AG04449 (cell line): ENCODE measurements around the gene SDCCAG8.

Experiments used
- CTCF ChIA-PET: fragments of 350-600 bp; formaldehyde crosslinking; extraction: SDS; loops from one replicate; lab custom pipeline; 2021; ENCODE audit warnings: antibody characterized with exemption; lab: Yijun Ruan, JAX
- POLR2A ChIA-PET: fragments of 400-600, 350-600 bp; formaldehyde crosslinking; extraction: SDS; loops from one replicate; lab custom pipeline; 2020; ENCODE audit warnings: antibody characterized with exemption, inconsistent platforms; lab: Yijun Ruan, JAX
- DNase-seq: peaks from one replicate; pipeline ENCODE4 v3.0.0-alpha.2; 2010; ENCODE audit warnings: low read depth, low spot score
- H3K4me3 ChIP-seq: 2 replicates; pipeline ENCODE4 v1.5.1; 2011; ENCODE audit warnings: low read depth, mild to moderate bottlenecking, control low read depth, low read length
- CTCF ChIP-seq: IDR thresholded peaks from one replicate; pipeline ENCODE4 v1.5.1; 2011; ENCODE audit warnings: mild to moderate bottlenecking, moderate library complexity, low read length, control low read depth, inconsistent platforms; ENCODE audit not compliant: insufficient read depth; ENCODE audit errors: missing control alignments

Gene SDCCAG8

GRCh38 chr1:243271996-243272395, 16.2 kb downstream of the SDCCAG8 start:
- H3K4me3 ChIP-seq = no peak overlapping the region
- ChIA-PET CTCF (interaction anchor here (0.8 to 1.3 kb wide), 2 partner anchors 19 to 38 kb away, joined by 3 read pairs; no protein-coding TSS in a partner anchor), POLR2A (interaction anchor here (0.8 to 1.6 kb wide), 2 partner anchors 15 to 17 kb away, joined by 4 to 8 read pairs; partner anchors contain the start of genes CEP170 and SDCCAG8)
- no peak for TF ChIP-seq CTCF
- DNase-seq = no peak

- POLR2A ChIA-PET = interaction anchor here (0.8 to 1.6 kb wide), 2 partner anchors 15 to 17 kb away, joined by 4 to 8 read pairs; partner anchors contain the start of genes CEP170 and SDCCAG8
- no peak for TF ChIP-seq CTCF
- DNase-seq = no peak
- H3K4me3 ChIP-seq = no peak overlapping the region
- CTCF ChIA-PET = interaction anchor here (0.8 to 1.3 kb wide), 3 partner anchors 13 to 38 kb away, joined by 3 read pairs; no protein-coding TSS in a partner anchor
Measured at GRCh38 chr1:243272401-243272800, 16.6 kb downstream of the SDCCAG8 start.

GRCh38 chr1:243273506-243273905, 17.7 kb downstream of the SDCCAG8 start:
- no peak overlapping the region for H3K4me3 ChIP-seq
- ChIA-PET POLR2A (interaction anchor here (0.8 to 1.6 kb wide), 2 partner anchors 19 to 39 kb away, joined by 3 to 8 read pairs; partner anchors contain the start of genes CEP170 and SDCCAG8), CTCF (interaction anchor here (1.2 to 1.3 kb wide), 2 partner anchors 12 to 20 kb away, joined by 3 read pairs; no protein-coding TSS in a partner anchor)
- TF ChIP-seq CTCF = no peak
- no peak for DNase-seq

- DNase-seq = no peak
- POLR2A ChIA-PET = no interaction called here
- H3K4me3 ChIP-seq = no peak overlapping the region
- CTCF ChIA-PET = no interaction called here
- no peak for TF ChIP-seq CTCF
Measured at GRCh38 chr1:243273945-243274344, 18.1 kb downstream of the SDCCAG8 start.

GRCh38 chr1:243275316-243275715, 19.5 kb downstream of the SDCCAG8 start:
- ChIA-PET CTCF (no interaction called here), POLR2A (interaction anchor here (0.6 kb wide), 1 partner anchor 11 kb away, joined by 7 read pairs; no protein-coding TSS in a partner anchor)
- no peak for DNase-seq
- TF ChIP-seq CTCF = no peak
- no peak overlapping the region for H3K4me3 ChIP-seq

- POLR2A ChIA-PET = no interaction called here
- CTCF ChIA-PET = no interaction called here
- H3K4me3 ChIP-seq = no peak overlapping the region
- DNase-seq = no peak
- TF ChIP-seq CTCF = no peak
Measured at GRCh38 chr1:243280571-243281129, 24.8 kb downstream of the SDCCAG8 start.
